Neuron (in vitro differentiated cells): ENCODE data around the gene ITPK1.

Experiments used
- H2AFZ ChIP-seq: one replicate; pipeline ENCODE4 v1.6.1; 2013; ENCODE audit warnings: low read depth, mild to moderate bottlenecking, inconsistent platforms, low read length, moderate library complexity
- H3K27me3 ChIP-seq: one replicate; pipeline ENCODE4 v1.6.1; 2013; ENCODE audit warnings: low read length; ENCODE audit not compliant: insufficient read depth
- H3K36me3 ChIP-seq: one replicate; pipeline ENCODE4 v1.6.1; 2013; ENCODE audit warnings: low read length; ENCODE audit not compliant: insufficient read depth
- H3K4me1 ChIP-seq: one replicate; pipeline ENCODE4 v1.6.1; 2013; ENCODE audit warnings: low read length; ENCODE audit not compliant: insufficient read depth
- H3K4me3 ChIP-seq: 2 replicates; pipeline ENCODE4 v1.5.1; 2013; ENCODE audit warnings: mild to moderate bottlenecking, low read length, moderate library complexity
- H3K9me3 ChIP-seq: one replicate; pipeline ENCODE4 v1.6.1; 2013; ENCODE audit warnings: low read length

Gene ITPK1

GRCh38 chr14:93079865-93080403 lies 35.8 kb downstream of the ITPK1 start:
- no peak overlapping the region for H3K4me3 ChIP-seq
- H3K36me3 ChIP-seq, result no peaks in the 10 kb centered on the region
- H2AFZ ChIP-seq, result no peak overlapping the region
- H3K9me3 ChIP-seq, result no peaks in the 10 kb centered on the region
- H3K4me1 ChIP-seq, result peaks cover 3% of the 10 kb centered on the region
- H3K27me3 ChIP-seq, result no peaks in the 10 kb centered on the region

DNA sequence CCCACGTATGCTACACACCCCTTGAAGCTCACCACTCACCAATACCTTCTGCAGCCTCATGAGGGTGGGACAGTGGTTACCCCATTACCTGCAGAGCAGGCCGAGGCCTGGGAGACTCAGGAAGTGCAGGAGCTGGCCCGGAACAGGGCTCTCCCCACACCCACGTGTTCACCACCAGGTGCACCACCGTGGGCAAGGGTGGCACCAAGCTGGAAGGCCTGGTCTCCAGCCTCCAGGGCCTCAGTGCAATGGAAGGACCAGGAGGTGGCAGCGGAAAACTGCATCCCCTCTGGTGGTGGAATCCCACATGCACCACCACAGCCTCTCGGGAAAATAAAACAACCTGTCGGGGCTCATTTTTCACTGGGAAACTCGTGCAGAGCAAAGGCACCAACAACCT lies 36.4 kb downstream of the ITPK1 start:
- Histone ChIP-seq H3K4me1 (peaks cover 3% of the 10 kb centered on the region), H2AFZ (no peak overlapping the region), H3K36me3 (no peaks in the 10 kb centered on the region), H3K27me3 (no peaks in the 10 kb centered on the region), H3K4me3 (no peak overlapping the region), H3K9me3 (no peaks in the 10 kb centered on the region)

DNA sequence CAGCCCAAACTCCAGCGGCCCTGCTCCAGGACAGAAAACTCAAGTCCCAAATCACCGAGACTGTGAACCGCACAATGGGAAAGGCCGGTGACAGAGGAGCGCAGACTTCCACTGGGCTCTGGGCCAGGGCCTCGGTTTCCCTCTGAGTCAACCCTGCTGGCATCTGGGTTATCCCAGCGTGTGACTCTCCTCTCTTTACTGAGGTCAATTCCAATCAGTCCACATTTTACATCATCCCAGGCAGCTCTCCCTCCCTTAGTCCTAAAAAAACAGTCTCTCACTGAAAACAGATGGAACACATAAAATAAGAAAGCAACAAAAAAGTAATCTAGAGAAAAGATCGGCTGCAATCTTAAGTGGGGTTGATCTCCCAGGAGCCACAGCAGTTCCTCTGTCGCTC lies 36.9 kb downstream of the ITPK1 start:
- H3K4me3 ChIP-seq, result no peak overlapping the region
- H3K9me3 ChIP-seq, result no peaks in the 10 kb centered on the region
- no peaks in the 10 kb centered on the region for H3K36me3 ChIP-seq
- H3K4me1 ChIP-seq, result peaks cover 3% of the 10 kb centered on the region
- H3K27me3 ChIP-seq, result no peaks in the 10 kb centered on the region
- no peak overlapping the region for H2AFZ ChIP-seq

- no peaks in the 10 kb centered on the region for H3K36me3 ChIP-seq
- H3K4me3 ChIP-seq, result no peak overlapping the region
- H3K27me3 ChIP-seq, result no peaks in the 10 kb centered on the region
- no peaks in the 10 kb centered on the region for H3K4me1 ChIP-seq
- H3K9me3 ChIP-seq, result no peaks in the 10 kb centered on the region
- no peak overlapping the region for H2AFZ ChIP-seq
These were observed 39.0 kb downstream of the ITPK1 start for GRCh38 chr14:93076755-93077154.

DNA sequence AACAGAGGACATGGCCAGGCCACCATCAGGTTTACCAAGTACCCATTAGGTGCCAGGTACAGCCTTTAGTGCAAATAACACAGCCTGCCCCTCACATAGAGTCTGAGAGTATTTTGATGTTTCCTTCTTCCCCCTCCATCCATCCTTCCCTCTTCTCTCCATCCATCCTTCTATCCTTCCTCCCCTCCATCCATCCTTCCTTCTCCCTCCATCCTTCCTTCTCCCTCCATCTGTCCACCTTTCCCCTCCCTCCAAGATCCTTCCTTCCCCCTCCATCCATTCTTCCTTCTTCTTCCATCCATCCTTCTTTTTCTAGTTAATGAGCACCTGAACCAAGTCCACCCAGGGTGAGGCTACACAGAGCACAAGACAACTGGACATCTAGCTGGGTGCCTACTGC lies 39.8 kb downstream of the ITPK1 start:
- no peak overlapping the region for H2AFZ ChIP-seq
- H3K4me1 ChIP-seq, result no peaks in the 10 kb centered on the region
- no peaks in the 10 kb centered on the region for H3K9me3 ChIP-seq
- no peak overlapping the region for H3K4me3 ChIP-seq
- no peaks in the 10 kb centered on the region for H3K36me3 ChIP-seq
- no peaks in the 10 kb centered on the region for H3K27me3 ChIP-seq

- Histone ChIP-seq H3K4me3 (no peak overlapping the region), H3K36me3 (no peaks in the 10 kb centered on the region), H2AFZ (no peak overlapping the region), H3K9me3 (no peaks in the 10 kb centered on the region), H3K4me1 (no peaks in the 10 kb centered on the region), H3K27me3 (no peaks in the 10 kb centered on the region)
These were observed 41.6 kb downstream of the ITPK1 start for GRCh38 chr14:93073910-93074769.

DNA sequence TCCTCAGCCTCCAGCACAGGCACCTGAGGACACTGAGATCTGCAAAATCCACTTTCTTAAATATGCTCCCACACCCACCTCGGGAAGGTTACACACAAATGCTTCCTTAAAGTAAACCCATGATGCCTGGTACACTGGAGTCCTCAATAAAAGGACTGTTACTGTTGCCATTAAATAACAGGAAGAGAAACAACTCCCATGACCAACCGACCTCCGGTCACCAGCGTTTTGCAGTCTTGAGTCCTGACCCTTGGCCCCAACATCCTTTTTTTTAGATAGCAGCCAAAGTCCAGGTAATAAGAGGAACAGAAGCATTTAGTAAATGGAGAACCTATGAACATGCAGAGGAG lies 42.4 kb downstream of the ITPK1 start:
- Histone ChIP-seq H2AFZ (no peak overlapping the region), H3K9me3 (no peaks in the 10 kb centered on the region), H3K4me3 (no peak overlapping the region), H3K27me3 (no peaks in the 10 kb centered on the region), H3K36me3 (no peaks in the 10 kb centered on the region), H3K4me1 (no peaks in the 10 kb centered on the region)

- Histone ChIP-seq H3K36me3 (no peaks in the 10 kb centered on the region), H3K9me3 (no peaks in the 10 kb centered on the region), H3K4me1 (no peaks in the 10 kb centered on the region), H2AFZ (no peak overlapping the region), H3K4me3 (no peak overlapping the region), H3K27me3 (no peaks in the 10 kb centered on the region)
These were observed 42.9 kb downstream of the ITPK1 start for GRCh38 chr14:93072659-93073357.

- no peaks in the 10 kb centered on the region for H3K27me3 ChIP-seq
- no peak overlapping the region for H2AFZ ChIP-seq
These were observed 47.0 kb downstream of the ITPK1 start for GRCh38 chr14:93068711-93069110.

DNA sequence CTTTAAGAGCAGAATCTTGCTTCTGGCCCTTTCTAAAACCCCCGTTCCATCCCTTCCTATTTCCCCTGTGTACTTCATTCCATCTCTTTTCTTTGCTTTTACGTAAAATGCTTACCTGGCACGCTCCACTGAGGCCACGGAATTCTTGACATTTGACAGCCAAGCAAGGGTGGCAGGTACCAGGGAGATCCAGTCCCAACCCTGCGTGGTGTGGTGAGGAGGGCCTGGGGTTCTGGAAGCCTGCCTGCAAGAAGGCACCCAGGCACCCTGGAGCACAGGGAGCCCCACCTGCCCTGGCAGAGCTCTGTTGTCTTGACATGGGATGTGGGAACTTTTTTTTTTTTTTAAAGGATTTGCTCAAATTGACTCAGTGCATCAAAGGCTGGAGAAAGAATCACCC lies 48.6 kb downstream of the ITPK1 start:
- H3K36me3 ChIP-seq, result no peaks in the 10 kb centered on the region
- no peaks in the 10 kb centered on the region for H3K4me1 ChIP-seq
- H3K9me3 ChIP-seq, result no peaks in the 10 kb centered on the region
- H3K4me3 ChIP-seq, result no peak overlapping the region
- H2AFZ ChIP-seq, result no peak overlapping the region
- H3K27me3 ChIP-seq, result no peaks in the 10 kb centered on the region

More at GRCh38 chr14:93068711-93069110, 47.0 kb downstream of the ITPK1 start:
- Histone ChIP-seq H3K9me3 (no peaks in the 10 kb centered on the region), H3K4me1 (no peaks in the 10 kb centered on the region), H3K36me3 (no peaks in the 10 kb centered on the region), H3K4me3 (no peak overlapping the region)

- H3K9me3 ChIP-seq, result no peaks in the 10 kb centered on the region
These were observed 50.4 kb downstream of the ITPK1 start for GRCh38 chr14:93065272-93065730.

DNA sequence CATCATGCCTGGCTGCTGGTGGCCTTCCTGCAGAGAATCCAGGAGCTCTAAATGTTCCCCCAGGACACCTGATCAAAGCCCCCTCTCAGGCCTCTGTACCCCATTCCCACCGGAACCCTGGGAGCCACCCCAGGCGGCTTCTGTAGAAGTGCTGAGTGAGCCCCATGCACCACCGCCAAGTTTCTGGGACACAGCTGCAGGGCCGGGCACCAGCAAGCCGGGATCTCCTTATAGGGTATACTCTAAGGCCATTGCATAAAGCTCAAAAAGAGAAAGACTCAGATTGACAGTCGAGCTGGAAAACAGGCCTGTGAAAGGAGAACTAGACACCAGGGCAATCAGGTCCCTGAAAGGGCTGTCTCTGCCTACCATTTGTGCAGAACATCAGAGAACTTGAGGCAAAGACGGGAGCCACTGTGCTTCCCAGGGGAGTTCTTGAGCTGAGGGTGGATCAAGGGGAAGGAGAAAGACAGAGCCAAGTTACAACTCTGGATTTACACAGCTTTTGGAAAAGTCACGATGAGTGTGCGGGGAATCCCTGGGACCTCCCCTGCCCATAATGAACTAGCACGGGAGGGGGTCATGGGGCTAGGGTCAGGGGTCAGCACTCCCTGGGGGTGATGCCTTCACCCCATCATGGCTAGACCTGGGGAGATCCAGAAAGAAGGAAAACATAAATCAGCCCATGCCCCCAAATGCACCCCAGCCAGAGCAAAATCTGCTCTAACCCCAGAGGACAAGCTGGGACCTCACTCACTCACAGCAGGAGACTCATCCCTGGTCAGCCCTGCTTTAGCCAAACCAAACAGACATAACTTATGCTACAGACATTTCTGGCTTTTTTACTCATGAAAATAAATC lies 51.1 kb downstream of the ITPK1 start:
- Histone ChIP-seq H3K27me3 (no peaks in the 10 kb centered on the region), H3K4me3 (no peak overlapping the region), H3K9me3 (no peaks in the 10 kb centered on the region)

More at GRCh38 chr14:93065272-93065730, 50.4 kb downstream of the ITPK1 start:
- H3K27me3 ChIP-seq, result no peaks in the 10 kb centered on the region
- no peak overlapping the region for H2AFZ ChIP-seq
- H3K4me1 ChIP-seq, result peaks cover 2% of the 10 kb centered on the region
- H3K36me3 ChIP-seq, result no peaks in the 10 kb centered on the region
- H3K4me3 ChIP-seq, result no peak overlapping the region

More for the DNA sequence above, 51.1 kb downstream of the ITPK1 start:
- Histone ChIP-seq H3K36me3 (no peaks in the 10 kb centered on the region), H2AFZ (no peak overlapping the region), H3K4me1 (peaks cover 8% of the 10 kb centered on the region)
